ENCODE measurements around the gene PDE4D.

DNA sequence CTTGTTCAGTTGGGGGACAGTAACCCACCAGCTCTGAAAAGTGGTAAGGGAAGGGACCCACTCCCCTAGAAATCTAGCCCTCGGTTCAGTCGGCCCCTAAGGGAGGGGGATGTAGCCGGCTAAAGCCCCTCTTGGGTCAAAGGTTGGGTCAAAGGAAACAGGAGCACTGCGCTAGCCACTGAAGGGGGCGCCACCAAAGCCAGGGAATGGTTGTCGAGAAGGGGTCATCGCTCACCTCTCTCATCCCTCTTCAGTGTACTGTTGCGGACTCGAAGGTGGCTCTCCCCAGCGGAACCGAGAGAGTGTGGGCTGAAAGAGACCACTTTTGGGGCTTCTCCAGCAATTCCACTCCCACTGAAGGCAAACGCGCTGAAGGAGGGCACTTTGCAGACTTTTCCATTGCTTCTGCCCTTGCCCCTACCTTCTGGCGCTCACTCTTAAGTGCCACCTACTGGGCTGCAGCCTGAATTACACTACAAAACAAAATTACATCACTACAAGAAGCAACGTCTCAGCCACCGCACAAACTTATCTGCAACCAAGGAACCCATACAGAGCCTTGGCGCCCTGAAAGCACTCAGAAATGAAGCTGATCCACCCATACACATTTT is 396.9 kb downstream of the PDE4D start:
- TF ChIP-seq, protein P1, sequence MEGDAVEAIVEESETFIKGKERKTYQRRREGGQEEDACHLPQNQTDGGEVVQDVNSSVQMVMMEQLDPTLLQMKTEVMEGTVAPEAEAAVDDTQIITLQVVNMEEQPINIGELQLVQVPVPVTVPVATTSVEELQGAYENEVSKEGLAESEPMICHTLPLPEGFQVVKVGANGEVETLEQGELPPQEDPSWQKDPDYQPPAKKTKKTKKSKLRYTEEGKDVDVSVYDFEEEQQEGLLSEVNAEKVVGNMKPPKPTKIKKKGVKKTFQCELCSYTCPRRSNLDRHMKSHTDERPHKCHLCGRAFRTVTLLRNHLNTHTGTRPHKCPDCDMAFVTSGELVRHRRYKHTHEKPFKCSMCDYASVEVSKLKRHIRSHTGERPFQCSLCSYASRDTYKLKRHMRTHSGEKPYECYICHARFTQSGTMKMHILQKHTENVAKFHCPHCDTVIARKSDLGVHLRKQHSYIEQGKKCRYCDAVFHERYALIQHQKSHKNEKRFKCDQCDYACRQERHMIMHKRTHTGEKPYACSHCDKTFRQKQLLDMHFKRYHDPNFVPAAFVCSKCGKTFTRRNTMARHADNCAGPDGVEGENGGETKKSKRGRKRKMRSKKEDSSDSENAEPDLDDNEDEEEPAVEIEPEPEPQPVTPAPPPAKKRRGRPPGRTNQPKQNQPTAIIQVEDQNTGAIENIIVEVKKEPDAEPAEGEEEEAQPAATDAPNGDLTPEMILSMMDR (IDR thresholded peaks at IDR 0.05; ENCODE audit: insufficient read depth, low read length) = no peak
- TF ChIP-seq, protein P2, sequence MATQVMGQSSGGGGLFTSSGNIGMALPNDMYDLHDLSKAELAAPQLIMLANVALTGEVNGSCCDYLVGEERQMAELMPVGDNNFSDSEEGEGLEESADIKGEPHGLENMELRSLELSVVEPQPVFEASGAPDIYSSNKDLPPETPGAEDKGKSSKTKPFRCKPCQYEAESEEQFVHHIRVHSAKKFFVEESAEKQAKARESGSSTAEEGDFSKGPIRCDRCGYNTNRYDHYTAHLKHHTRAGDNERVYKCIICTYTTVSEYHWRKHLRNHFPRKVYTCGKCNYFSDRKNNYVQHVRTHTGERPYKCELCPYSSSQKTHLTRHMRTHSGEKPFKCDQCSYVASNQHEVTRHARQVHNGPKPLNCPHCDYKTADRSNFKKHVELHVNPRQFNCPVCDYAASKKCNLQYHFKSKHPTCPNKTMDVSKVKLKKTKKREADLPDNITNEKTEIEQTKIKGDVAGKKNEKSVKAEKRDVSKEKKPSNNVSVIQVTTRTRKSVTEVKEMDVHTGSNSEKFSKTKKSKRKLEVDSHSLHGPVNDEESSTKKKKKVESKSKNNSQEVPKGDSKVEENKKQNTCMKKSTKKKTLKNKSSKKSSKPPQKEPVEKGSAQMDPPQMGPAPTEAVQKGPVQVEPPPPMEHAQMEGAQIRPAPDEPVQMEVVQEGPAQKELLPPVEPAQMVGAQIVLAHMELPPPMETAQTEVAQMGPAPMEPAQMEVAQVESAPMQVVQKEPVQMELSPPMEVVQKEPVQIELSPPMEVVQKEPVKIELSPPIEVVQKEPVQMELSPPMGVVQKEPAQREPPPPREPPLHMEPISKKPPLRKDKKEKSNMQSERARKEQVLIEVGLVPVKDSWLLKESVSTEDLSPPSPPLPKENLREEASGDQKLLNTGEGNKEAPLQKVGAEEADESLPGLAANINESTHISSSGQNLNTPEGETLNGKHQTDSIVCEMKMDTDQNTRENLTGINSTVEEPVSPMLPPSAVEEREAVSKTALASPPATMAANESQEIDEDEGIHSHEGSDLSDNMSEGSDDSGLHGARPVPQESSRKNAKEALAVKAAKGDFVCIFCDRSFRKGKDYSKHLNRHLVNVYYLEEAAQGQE (IDR thresholded peaks at IDR 0.05; ENCODE audit: insufficient replicate concordance, low read depth) = no peak
- TF ChIP-seq GABPA (IDR thresholded peaks at IDR 0.05; ENCODE audit: low read depth) = no peak
